Nephron progenitor cell (in vitro differentiated cells): Measurements from ENCODE around the gene CGB5.
A peak's percentile ranks its signal among the peaks of the same experiment; 100 is the strongest.

ENCODE experiments used
- DNase-seq: peaks from one replicate; pipeline ENCODE4 v3.0.0; 2021
- H3K27ac Mint-ChIP-seq: 2 replicates; pipeline ENCODE4 v1.8.0; 2021; ENCODE audit warnings: mild to moderate bottlenecking, moderate library complexity, mixed read lengths
- H3K27me3 Mint-ChIP-seq: 2 replicates; pipeline ENCODE4 v1.8.0; 2021; ENCODE audit warnings: mild to moderate bottlenecking, low read depth, mixed read lengths; ENCODE audit not compliant: poor library complexity
- H3K36me3 Mint-ChIP-seq: 2 replicates; pipeline ENCODE4 v1.8.0; 2021; ENCODE audit warnings: low read depth, mixed read lengths
- H3K4me1 Mint-ChIP-seq: 2 replicates; pipeline ENCODE4 v1.8.0; 2021; ENCODE audit warnings: mixed read lengths
- H3K4me3 Mint-ChIP-seq: 2 replicates; pipeline ENCODE4 v1.8.0; 2021; ENCODE audit warnings: mild to moderate bottlenecking, moderate library complexity, mixed read lengths
- H3K9me3 Mint-ChIP-seq: 2 replicates; pipeline ENCODE4 v1.8.0; 2021; ENCODE audit warnings: mild to moderate bottlenecking, moderate library complexity, mixed read lengths
- TF ChIP-seq, protein P1 (sequence below): fragments of 200-600 bp; sonication (generic); IDR thresholded peaks from 2 replicates; pipeline ENCODE4 v1.5.0; 2021; ENCODE audit warnings: antibody characterized with exemption

CGB5 gene

GRCh38 chr19:49080392-49080791 lies 36.7 kb downstream of the CGB5 start:
- H3K4me1 Mint-ChIP-seq: peaks cover 10% of the 10 kb centered on the region
- DNase-seq: no peak
- TF ChIP-seq, protein P1, sequence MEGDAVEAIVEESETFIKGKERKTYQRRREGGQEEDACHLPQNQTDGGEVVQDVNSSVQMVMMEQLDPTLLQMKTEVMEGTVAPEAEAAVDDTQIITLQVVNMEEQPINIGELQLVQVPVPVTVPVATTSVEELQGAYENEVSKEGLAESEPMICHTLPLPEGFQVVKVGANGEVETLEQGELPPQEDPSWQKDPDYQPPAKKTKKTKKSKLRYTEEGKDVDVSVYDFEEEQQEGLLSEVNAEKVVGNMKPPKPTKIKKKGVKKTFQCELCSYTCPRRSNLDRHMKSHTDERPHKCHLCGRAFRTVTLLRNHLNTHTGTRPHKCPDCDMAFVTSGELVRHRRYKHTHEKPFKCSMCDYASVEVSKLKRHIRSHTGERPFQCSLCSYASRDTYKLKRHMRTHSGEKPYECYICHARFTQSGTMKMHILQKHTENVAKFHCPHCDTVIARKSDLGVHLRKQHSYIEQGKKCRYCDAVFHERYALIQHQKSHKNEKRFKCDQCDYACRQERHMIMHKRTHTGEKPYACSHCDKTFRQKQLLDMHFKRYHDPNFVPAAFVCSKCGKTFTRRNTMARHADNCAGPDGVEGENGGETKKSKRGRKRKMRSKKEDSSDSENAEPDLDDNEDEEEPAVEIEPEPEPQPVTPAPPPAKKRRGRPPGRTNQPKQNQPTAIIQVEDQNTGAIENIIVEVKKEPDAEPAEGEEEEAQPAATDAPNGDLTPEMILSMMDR: no peak
- H3K27ac Mint-ChIP-seq: no peak overlapping the region
- H3K27me3 Mint-ChIP-seq: peaks cover 38% of the 10 kb centered on the region
- peaks cover 3% of the 10 kb centered on the region for H3K9me3 Mint-ChIP-seq
- H3K4me3 Mint-ChIP-seq: no peak overlapping the region
- H3K36me3 Mint-ChIP-seq: no peaks in the 10 kb centered on the region

DNA sequence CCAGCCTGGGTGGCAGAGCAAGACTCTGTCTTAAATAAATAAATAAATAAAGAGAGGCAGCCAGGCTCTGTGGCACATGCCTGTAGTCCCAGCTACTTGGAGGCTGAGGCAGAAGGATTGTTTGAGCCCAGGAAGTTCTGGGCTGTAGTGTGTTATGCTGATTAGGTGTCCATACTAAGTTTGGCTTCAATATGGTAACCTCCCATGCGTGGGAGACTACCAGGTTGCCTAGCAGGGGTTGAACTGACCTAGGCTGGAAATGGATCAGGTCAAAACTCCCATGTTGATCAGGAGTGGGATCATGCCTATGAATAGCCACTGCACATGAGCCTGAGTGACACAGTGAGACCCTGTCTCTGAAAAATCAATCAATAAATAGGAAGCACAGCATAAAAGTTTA lies 37.6 kb downstream of the CGB5 start:
- Mint-ChIP-seq H3K27ac (no peak overlapping the region), H3K4me3 (no peak overlapping the region), H3K4me1 (peaks cover 15% of the 10 kb centered on the region)

DNA sequence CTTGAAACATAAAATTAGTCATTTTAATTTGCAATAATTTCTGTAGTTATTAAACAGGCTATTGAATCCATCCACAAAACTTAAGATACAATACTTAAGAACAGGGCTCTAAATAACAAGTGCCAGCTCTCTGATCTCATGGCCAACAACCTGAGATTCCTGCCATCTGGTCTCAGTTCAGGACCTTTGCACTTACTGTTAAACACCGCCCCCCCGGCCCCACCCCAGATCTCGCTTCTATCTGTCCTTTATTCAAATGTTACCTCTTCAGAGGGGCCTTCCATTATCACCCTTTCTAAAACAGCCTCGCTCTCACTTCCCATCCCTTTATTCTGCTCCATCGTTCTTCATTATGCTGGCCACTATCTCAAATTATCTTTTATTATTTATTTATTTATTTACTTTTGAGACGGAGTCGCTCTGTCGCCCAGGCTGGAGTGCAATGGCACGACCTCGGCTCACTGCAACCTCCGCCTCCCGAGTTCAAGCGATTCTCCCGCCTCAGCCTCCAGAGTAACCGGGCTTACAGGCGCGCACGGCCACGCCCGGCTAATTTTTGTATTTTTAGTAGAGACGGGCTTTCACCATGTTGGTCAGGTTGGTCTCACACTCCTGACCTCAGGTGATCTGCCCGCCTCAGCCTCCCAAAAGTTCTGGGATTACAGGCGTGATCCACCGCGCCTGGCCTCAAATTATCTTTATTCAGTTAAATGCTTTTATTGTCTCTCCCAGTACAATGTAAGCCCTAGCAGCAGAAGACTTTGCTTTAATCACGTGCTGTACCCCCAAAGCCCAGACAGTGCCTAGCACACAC lies 40.8 kb downstream of the CGB5 start:
- TF ChIP-seq, protein P1: no peak
- no peak for DNase-seq
- Mint-ChIP-seq H3K27me3 (peaks cover 29% of the 10 kb centered on the region), H3K4me1 (peaks cover 34% of the 10 kb centered on the region), H3K36me3 (peaks cover 27% of the 10 kb centered on the region), H3K9me3 (peaks cover 3% of the 10 kb centered on the region), H3K4me3 (peak overlapping the region; percentile 98), H3K27ac (peak overlapping the region; percentile 96)

More for the DNA sequence above, 37.6 kb downstream of the CGB5 start:
- Mint-ChIP-seq H3K27me3 (peaks cover 39% of the 10 kb centered on the region), H3K9me3 (peaks cover 3% of the 10 kb centered on the region), H3K36me3 (peaks cover 3% of the 10 kb centered on the region)
- DNase-seq: no peak
- TF ChIP-seq, protein P1: no peak

GRCh38 chr19:49085020-49085867 lies 41.6 kb downstream of the CGB5 start, which contains the start of gene SNRNP70:
Gene SNRNP70 (plus strand): TSS chr19:49085451. CDS start chr19:49086415, 964 bp downstream.
- H3K4me3 Mint-ChIP-seq: peak within 1 kb of the TSS; percentile 98
- H3K27ac Mint-ChIP-seq: peak within 1 kb of the TSS; percentile 96
- H3K4me1 Mint-ChIP-seq: peaks cover 39% of the 10 kb centered on the region
- peaks cover 27% of the 10 kb centered on the region for H3K27me3 Mint-ChIP-seq
- TF ChIP-seq, protein P1: no peak
- H3K36me3 Mint-ChIP-seq: peaks cover 33% of the 10 kb centered on the region
- peaks cover 3% of the 10 kb centered on the region for H3K9me3 Mint-ChIP-seq
- peak; percentile 99 for DNase-seq

DNA sequence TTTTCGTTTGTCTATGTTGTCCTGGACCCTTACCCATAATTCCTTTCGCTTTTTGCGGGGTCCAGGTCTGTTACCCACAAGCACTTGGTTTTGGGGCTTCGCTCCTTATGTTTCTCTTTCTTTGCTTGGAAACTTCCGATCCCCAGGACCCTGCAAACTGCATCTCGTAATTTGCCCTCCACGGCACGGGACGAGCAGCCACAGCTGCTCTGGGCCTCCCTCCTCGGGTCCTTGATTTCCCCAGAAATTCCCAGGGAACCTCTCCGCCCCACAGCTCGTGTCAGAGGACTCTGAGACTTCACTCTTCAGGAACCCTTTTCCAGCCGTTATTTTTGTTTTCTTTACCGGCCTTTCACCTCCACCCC lies 42.2 kb downstream of the CGB5 start:
- peak overlapping the region; percentile 98 for H3K4me3 Mint-ChIP-seq
- H3K9me3 Mint-ChIP-seq: peaks cover 3% of the 10 kb centered on the region
- peaks cover 39% of the 10 kb centered on the region for H3K36me3 Mint-ChIP-seq
- H3K27me3 Mint-ChIP-seq: peaks cover 22% of the 10 kb centered on the region
- DNase-seq: no peak
- TF ChIP-seq, protein P1: no peak
- H3K4me1 Mint-ChIP-seq: peaks cover 41% of the 10 kb centered on the region
- peak overlapping the region; percentile 94 for H3K27ac Mint-ChIP-seq
